Neutrophil (primary cell): ENCODE measurements around the gene MACF1.

ENCODE experiments used
- H3K27ac ChIP-seq: fragments of 200-600 bp; sonication (generic); 2 replicates; pipeline ENCODE4 v1.5.1; 2016; ENCODE audit warnings: mild to moderate bottlenecking, moderate library complexity
- H3K27me3 ChIP-seq: fragments of 200-600 bp; sonication (generic); 2 replicates; pipeline ENCODE4 v1.6.0; 2016; ENCODE audit warnings: mild to moderate bottlenecking
- H3K36me3 ChIP-seq: fragments of 200-600 bp; sonication (generic); 2 replicates; pipeline ENCODE4 v1.5.1; 2017
- H3K4me1 ChIP-seq, 2 experiments: fragments of 200-600 bp in 1 of 2; sonication (generic) in 1 of 2; 1 replicate in 1 of 2; 2 replicates in 1 of 2; pipeline versions ENCODE4 v1.5.1 to v1.6.1; 2013 to 2016; ENCODE audit warnings: low read depth in 1 of 2, low read length in 1 of 2, mild to moderate bottlenecking in 1 of 2, moderate library complexity in 1 of 2; ENCODE audit not compliant: control insufficient read depth in 1 of 2, insufficient read depth in 1 of 2
- H3K4me3 ChIP-seq, 2 experiments: fragments of 200-600 bp in 1 of 2; sonication (generic) in 1 of 2; 1 replicate in 1 of 2; 2 replicates in 1 of 2; pipeline ENCODE4 v1.5.1; 2013 to 2016; ENCODE audit warnings: low read depth in 1 of 2, low read length in 1 of 2, mild to moderate bottlenecking in 1 of 2, moderate library complexity in 1 of 2
- H3K9me3 ChIP-seq: fragments of 200-600 bp; sonication (generic); 2 replicates; pipeline ENCODE4 v1.5.1; 2016
- CTCF ChIP-seq: fragments of 200-600 bp; sonication (generic); IDR thresholded peaks from 2 replicates; pipeline ENCODE4 v1.5.1; 2016; ENCODE audit warnings: antibody characterized with exemption

The MACF1 gene

DNA sequence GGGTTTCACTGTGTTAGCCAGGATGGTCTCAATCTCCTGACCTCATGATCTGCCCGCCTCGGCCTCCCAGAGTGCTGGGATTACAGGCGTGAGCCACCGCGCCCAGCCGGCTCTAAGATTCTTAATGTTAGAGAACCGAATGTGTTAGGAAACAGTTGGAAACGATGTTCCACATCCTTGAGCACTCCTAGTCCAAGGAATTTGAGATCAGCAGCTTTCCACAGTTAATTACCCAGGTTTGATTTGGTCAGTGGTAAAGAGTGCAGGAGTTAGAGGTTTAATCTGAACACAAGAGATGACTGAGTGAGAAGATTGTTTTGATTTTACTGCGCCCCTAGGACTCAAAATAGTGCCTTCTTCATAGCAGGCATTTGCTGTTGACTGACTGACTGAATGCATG lies 211.1 kb downstream of the MACF1 start:
- no peak for TF ChIP-seq CTCF
- Histone ChIP-seq H3K4me3 (no peak overlapping the region), H3K4me1 (peaks cover 38 to 46% of the 10 kb centered on the region in 2 experiments), H3K27me3 (no peaks in the 10 kb centered on the region), H3K27ac (no peak overlapping the region), H3K9me3 (no peaks in the 10 kb centered on the region), H3K36me3 (peaks cover 14% of the 10 kb centered on the region)

- peaks cover 28 to 35% of the 10 kb centered on the region in 2 experiments for H3K4me1 ChIP-seq
- H3K27ac ChIP-seq: no peak overlapping the region
- H3K9me3 ChIP-seq: no peaks in the 10 kb centered on the region
- H3K27me3 ChIP-seq: no peaks in the 10 kb centered on the region
- H3K4me3 ChIP-seq: no peak overlapping the region
- H3K36me3 ChIP-seq: peaks cover 15% of the 10 kb centered on the region
- no peak for TF ChIP-seq CTCF
These were observed 212.1 kb downstream of the MACF1 start for GRCh38 chr1:39416609-39417008.

GRCh38 chr1:39418236-39418635 lies 213.7 kb downstream of the MACF1 start:
- Histone ChIP-seq H3K27ac (no peak overlapping the region), H3K4me1 (peaks cover 15 to 20% of the 10 kb centered on the region in 2 experiments), H3K36me3 (peaks cover 23% of the 10 kb centered on the region), H3K4me3 (no peak overlapping the region), H3K9me3 (no peaks in the 10 kb centered on the region), H3K27me3 (no peaks in the 10 kb centered on the region)
- TF ChIP-seq CTCF: no peak

- no peak for TF ChIP-seq CTCF
- peaks cover 6% of the 10 kb centered on the region in 2 experiments for H3K4me1 ChIP-seq
- no peaks in the 10 kb centered on the region for H3K9me3 ChIP-seq
- H3K27me3 ChIP-seq: no peaks in the 10 kb centered on the region
- H3K36me3 ChIP-seq: peaks cover 45% of the 10 kb centered on the region
- H3K4me3 ChIP-seq: no peak overlapping the region
- H3K27ac ChIP-seq: no peak overlapping the region
These were observed 216.0 kb downstream of the MACF1 start for GRCh38 chr1:39420493-39420892.

DNA sequence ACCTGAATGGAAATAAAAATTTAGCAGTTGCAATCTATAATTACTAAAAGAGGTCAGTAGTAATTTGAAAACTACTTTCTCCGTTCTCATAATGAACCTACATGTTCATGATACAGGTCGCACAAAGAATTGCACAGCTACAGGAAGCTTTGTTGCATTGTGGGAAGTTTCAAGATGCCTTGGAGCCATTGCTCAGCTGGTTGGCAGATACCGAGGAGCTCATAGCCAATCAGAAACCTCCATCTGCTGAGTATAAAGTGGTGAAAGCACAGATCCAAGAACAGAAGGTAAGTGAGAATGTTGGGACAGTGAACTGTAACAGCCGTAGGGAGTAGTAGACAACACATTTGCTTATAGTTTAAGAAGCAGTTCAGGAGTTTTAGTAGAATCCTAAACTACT lies 218.1 kb downstream of the MACF1 start:
- Histone ChIP-seq H3K4me3 (no peak overlapping the region), H3K27me3 (no peaks in the 10 kb centered on the region), H3K9me3 (no peaks in the 10 kb centered on the region), H3K27ac (no peak overlapping the region), H3K4me1 (no peaks in the 10 kb centered on the region), H3K36me3 (peaks cover 67% of the 10 kb centered on the region)
- TF ChIP-seq CTCF: no peak

GRCh38 chr1:39425151-39425550 lies 220.7 kb downstream of the MACF1 start:
- no peak overlapping the region for H3K27ac ChIP-seq
- peaks cover 85% of the 10 kb centered on the region for H3K36me3 ChIP-seq
- H3K9me3 ChIP-seq: no peaks in the 10 kb centered on the region
- no peak for TF ChIP-seq CTCF
- H3K4me1 ChIP-seq: no peaks in the 10 kb centered on the region
- no peaks in the 10 kb centered on the region for H3K27me3 ChIP-seq
- no peak overlapping the region for H3K4me3 ChIP-seq
